ENCODE measurements around the gene ARAP3.

ARAP3 gene

DNA sequence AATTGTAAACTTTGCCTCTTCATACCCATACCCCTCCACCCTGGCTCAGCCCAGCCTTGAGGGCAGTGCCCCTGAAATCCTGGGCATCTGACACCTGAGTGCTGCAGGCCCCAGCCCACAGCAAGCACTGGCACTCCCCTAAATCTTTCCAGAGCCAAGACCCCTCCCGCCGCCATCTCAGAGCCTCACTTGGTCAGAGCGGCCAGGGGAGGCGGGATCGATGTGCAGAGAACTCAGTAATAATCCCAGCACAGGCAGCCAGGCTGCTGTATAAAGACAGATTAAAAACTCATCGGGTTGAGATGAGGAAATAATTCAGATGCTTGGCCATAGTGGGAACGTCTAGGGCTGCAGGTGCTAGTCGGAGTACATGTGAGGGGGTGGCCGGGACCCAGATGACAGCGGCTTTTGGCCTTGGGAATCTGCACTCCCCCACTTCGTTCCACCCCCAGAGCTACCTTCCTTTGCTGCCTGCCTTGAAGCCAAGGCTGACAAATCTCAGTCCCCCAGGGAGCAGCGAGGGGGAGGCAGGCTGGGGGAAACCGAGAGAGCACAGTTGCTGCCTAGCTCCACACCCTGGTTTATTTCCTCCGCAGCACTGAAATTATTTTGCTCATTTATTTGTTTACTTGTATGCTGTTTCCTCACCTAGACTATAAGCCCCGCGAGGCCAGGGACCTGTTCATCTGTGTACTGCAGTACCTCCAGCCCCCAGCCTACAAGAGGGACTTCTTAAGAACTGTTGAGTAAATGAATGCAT, 19.5 kb upstream of the ARAP3 start:
- DNase-seq = peak; percentile 27

DNA sequence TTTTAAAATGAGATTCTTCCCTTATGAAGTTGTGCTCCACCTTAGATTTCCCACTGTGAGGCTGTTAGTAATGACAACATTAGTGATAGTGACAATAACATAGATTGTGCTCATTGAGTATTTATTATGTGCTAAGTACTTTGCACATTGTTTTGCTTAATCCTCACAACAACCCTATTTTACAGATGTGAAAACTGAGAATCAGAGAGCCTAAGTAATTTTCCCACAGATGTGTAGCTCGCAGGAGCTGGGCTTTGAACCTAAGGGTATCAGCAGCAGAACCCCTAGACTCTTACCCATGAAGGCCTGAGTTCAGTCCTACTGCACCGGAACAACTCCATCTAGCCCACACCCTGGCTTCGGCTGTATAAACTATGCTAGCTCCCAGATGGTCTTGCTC, 15.6 kb upstream of the ARAP3 start:
- DNase-seq = no peak

DNA sequence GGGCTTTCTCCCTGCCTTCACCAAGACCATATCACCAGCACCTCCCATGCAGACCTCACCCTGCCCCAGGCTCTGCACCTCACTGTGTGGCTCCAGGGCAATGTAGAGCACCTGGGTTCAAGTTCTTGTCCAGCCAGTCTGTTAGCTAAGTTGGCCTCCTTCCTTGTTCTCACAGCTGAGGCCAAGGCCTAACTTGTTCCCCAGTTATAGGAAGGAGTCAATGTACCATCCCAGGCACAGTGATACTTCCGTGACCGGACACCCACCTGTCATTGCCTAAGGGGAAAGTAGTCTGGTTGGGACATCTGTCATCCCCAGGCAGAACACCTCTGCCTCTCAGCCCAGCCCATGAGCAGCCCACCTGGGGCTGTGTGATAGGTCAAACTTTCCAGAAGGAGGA, 14.4 kb upstream of the ARAP3 start:
- no peak for DNase-seq

- DNase-seq = no peak
Observed at GRCh38 chr5:141695627-141696215, 13.7 kb upstream of the ARAP3 start.

GRCh38 chr5:141694479-141694878, 12.4 kb upstream of the ARAP3 start:
- DNase-seq = no peak

DNA sequence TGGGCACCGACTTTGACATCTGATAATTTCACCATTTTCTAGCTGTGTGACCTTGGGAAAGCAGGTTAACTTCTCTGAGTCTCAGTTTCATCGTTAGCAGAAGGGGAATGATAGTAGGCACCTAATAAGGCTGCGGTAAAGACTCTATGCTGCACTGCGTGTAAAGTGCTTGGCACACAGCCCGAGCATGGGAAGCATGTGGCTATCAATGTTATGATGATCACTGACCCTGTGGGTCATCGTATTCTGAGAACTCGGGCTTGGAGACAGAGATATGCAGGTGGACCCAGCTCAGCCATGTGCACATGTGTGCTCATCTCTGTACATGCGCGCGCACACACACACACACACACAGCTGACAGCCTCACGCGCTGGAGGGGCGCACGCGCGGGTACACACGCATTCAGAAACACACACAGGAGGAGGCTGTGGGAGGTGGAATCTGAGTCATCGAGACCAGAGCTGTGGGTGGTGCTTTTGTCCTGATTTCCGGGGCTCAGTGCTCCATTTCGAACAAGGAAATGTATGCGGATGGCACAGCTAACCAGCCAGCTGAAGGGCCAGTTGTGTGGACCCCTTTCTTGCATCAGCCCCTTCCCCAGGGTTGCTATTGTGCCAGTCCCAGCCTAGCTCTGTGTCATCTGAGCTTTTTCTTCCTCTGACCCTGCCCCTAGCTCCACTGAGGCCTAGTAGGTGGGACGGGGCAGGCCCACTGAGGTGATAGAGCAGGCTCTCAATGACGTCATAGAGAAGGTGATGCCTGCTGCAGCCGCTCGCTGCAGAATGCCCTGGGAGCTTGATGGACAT, 11.1 kb upstream of the ARAP3 start:
- peak; percentile 90 for DNase-seq

GRCh38 chr5:141692533-141692888, 10.5 kb upstream of the ARAP3 start:
- DNase-seq = peak; percentile 9

GRCh38 chr5:141691867-141692532, 10.0 kb upstream of the ARAP3 start:
- DNase-seq = peak; percentile 89

GRCh38 chr5:141691286-141691866, 9.3 kb upstream of the ARAP3 start:
- DNase-seq = no peak

DNA sequence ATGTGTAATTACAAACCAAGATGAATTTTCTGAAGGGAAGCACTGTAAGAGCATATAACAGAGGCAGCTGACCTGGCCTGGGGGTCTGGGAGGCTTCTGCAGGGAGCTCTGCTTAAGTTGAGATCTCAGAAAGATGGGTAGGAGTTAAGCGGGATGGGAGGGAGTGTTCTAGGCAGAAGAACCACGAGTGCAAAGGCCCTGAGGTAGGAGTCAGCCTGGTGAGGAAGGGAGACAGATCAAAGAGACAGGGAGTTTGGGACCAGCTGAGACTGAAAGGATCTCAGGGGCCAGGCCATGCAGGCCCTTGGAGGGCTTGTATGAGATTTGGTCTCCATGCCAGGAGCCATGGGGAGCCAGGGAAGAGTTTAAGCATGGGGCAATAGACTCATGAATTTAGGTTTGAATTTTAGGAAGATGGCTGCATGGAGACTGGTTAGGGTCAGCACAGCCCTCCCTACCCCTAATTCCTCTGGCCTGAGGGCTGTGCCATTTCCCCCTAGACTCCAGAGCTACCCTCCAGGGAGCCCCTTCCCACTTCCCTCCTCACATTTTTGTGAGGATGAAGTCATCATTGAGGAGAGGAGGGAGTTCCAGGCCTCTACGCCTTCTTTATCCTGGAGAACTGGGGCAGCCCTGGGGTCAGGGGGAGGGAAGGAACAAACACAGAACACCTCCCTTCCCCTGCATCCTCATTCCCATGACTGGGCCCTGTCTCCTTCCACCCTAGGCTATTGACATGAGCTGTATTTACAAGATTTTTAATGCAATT, 4.8 kb upstream of the ARAP3 start:
- DNase-seq = no peak

DNA sequence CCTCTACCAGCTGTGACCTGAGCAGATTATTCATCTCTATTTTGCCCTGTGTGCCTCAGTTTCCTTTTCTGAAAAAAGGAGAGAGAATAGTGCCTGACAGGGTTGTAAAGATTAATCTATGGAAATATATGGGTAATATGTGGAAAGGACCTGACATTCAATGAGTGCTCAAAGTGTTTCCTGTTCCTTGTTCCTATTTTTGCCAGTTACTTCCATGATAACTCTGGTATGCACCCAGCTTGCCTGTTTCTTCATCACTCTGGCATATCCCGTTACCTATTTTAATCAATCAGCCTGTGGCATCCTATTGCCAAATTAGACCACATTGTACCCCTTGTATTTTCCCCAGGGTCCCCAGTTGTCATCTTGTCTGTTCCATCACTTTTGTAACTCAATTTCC, 3.6 kb upstream of the ARAP3 start:
- no peak for DNase-seq

DNA sequence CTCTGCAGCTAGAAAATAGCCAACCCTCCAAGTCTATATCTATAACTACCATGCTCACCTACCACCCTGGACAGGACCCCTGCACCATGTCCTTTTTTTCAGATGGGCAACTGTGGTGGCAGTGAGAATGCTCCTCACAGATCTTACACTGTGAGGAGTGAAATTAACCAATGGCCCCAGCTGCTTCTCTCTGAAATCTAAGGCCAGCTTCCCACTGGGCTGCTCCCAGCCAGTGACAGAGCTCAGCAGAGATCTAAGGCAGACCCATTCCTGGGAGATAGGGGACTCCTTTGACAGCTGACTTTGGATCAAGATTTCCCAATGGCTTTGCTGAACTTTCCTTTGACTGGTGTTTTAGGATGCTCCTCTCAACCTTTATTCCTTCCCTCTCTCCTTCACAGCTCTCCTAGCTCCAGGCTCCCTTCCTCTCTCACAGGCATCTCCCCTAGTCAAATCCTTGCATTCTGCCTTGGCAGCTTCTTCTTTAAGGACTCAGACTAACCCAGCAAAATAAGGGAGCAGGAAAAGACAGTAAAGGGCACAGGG, 1.6 kb upstream of the ARAP3 start:
- no peak for DNase-seq

GRCh38 chr5:141681295-141681694, 735 bp downstream of the ARAP3 start:
- no peak for DNase-seq

- DNase-seq = no peak
Observed at GRCh38 chr5:141680751-141681201, 1.3 kb downstream of the ARAP3 start.

- no peak for DNase-seq
Observed at GRCh38 chr5:141680178-141680577, 1.9 kb downstream of the ARAP3 start.

- no peak for DNase-seq
Observed at GRCh38 chr5:141677415-141677814, 4.6 kb downstream of the ARAP3 start.

GRCh38 chr5:141675672-141676071, 6.4 kb downstream of the ARAP3 start:
- no peak for DNase-seq

DNA sequence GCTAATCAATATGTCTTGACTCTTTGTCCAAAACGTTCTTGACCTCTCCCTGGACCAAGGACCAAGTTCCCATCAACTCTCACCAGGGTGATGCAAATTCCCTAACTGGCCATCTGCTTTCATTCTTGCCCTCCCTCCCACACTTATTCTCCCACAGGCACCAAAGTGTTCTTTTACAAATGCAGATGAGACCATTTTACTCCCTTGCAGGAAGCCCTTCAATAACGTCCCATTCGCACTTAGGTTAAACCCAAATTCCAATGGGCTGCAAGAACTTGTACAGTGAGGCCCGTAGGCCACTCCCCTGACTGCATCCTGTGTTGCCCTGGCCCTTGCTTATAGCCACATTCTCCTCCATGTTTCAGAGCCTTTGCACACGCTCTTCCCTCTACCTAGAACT, 7.3 kb downstream of the ARAP3 start:
- no peak for DNase-seq

- no peak for DNase-seq
Observed at GRCh38 chr5:141672841-141673813, 8.9 kb downstream of the ARAP3 start.

DNA sequence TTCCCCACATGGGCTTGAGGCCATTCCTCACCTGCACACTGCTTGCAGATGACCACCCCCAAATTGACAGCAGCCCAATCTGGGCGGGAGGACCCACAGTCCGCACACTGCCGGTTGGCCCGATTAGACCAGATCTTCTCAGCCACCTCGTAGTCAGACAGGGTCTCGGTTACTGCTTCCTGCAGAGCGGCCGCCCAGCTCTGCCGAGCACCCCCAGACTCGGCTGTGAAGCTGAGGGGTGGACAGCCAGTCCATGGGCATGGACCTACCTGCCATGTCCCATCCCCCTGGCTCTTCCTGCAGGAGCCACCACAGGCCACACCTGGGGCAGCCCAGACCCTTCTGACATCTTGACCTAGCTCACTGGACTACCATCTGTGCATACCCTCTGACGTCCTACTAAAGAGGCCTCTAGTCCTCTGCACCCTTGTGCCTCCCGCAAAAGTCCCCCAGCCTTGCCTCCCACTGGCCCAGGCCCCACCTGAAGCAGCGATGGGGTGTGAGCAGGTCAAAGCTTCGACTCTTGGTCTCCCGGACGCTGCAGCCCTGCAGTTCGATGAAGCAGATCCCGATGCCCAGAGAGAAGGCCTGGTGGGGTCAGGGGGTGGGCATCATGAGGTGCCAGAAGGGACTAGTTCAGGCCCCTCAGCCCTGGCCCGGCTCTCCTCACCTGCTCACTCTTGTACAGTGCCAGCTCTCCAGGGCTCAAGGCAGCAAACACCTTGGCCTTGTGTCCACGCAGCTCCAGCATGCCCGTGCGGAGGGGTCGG, 9.8 kb downstream of the ARAP3 start:
- DNase-seq = no peak
